ENCODE data around the gene SAXO1. TPM values are rescaled to one million over a fixed set of nuclear protein-coding genes. Genes with fewer than 3 reads are reported as not detected.

The SAXO1 gene
- total RNA-seq, 1 experiment from 2014 or later = not detected

DNA sequence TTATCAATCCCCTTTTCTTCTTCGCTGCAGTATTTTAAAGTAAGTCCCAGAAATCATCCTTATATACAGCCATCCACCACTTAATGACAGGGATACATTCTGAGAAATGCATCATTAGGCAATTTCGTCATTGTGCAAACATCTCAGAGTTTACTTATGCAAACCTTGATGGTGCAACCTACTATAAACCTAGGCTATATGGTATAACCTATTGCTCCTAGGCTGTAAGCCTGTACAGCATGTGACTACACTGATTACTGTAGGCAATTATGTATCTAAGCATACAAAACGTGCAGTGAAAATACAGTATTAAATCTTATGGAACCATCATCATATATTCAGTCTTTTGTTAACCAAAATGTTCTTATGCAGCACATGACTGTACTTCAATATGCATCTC is 36.8 kb downstream of the SAXO1 start:
- H3K4me3 ChIP-seq (replicated peaks in 1 of 2; ENCODE audit: low read depth in 1 of 2, low read length in 2 of 2) = no peak overlapping the region
- DNase-seq (ENCODE audit: low read depth, low spot score) = no peak

More for the DNA sequence above, 36.8 kb downstream of the SAXO1 start:
- Histone ChIP-seq H3K9ac (ENCODE audit: low read length) (no peak overlapping the region), H3K27me3 (ENCODE audit: insufficient read depth, low read length) (0 out of 2 replicates have a peak, but pooled peaks cover 8% of the 10 kb centered on the region), H3K9me3 (ENCODE audit: control insufficient read depth in 1 of 2, insufficient read depth in 1 of 2, low read depth in 1 of 2, low read length in 2 of 2) (no peaks in the 10 kb centered on the region), H3K36me3 (ENCODE audit: control insufficient read depth in 1 of 2, insufficient read depth in 2 of 2, low read length in 2 of 2) (no peaks in the 10 kb centered on the region), H3K4me2 (ENCODE audit: low read length) (no peak overlapping the region), H3K4me1 (ENCODE audit: control insufficient read depth in 1 of 2, insufficient read depth in 2 of 2, low read length in 2 of 2) (no peaks in the 10 kb centered on the region), H2AFZ (ENCODE audit: low read depth, low read length, poor library complexity, severe bottlenecking) (no peak overlapping the region), H3K9me2 (ENCODE audit: insufficient read depth) (no peaks in the 10 kb centered on the region), H3K79me2 (ENCODE audit: insufficient read depth, low read length) (no peaks in the 10 kb centered on the region), H4K20me1 (ENCODE audit: insufficient read depth) (no peaks in the 10 kb centered on the region), H3K27ac (ENCODE audit: low read depth, low read length) (no peak overlapping the region)
- no TSS peak for BruUV-seq (replicated peaks)
- intact Hi-C loops (cut with micrococcal nuclease) = no loop called here
- TF ChIP-seq REST (IDR thresholded peaks at IDR 0.05; ENCODE audit: low read depth) (no peak), CBX3 (IDR thresholded peaks at IDR 0.05; ENCODE audit: low read depth) (no peak), EGR1 (IDR thresholded peaks at IDR 0.05; ENCODE audit: low read depth) (no peak)
- POLR2A ChIA-PET = no interaction called here
- CTCF ChIA-PET = no interaction called here
- no peak for ATAC-seq
- RAD21 ChIA-PET (ENCODE audit: low non-redundant PET in 1 of 2, low total read pairs in 2 of 2, uncharacterized antibody in 2 of 2, unreplicated experiment in 2 of 2) = no interaction called here

Measured in HCT116 (cell line).